Renal cortical epithelial cell (primary cell): ENCODE data around the gene AMFR. TPM values are rescaled to one million over a fixed set of nuclear protein-coding genes. Genes with fewer than 3 reads are reported as not detected.
A peak's percentile ranks its signal among the peaks of the same experiment; 100 is the strongest.

Experiments
- DNase-seq: peaks from one replicate; pipeline ENCODE4 v3.0.0-alpha.2; 2011; ENCODE audit warnings: low read depth
- total RNA-seq: library from RNA; depleted of rRNA; stranded (reverse); fragments of >200 nt; gene quantifications from 2 replicates; pipeline ENCODE4 v1.2.3, GENCODE V29; 2014

AMFR gene
- total RNA-seq, result 289 and 415 TPM in 2 replicates

- DNase-seq, result peak; percentile 28
Observed at GRCh38 chr16:56425439-56425832, at the start of gene AMFR. Gene AMFR, minus strand, starts transcription at chr16:56425545. Its CDS starts 218 bp downstream, at chr16:56425327.

GRCh38 chr16:56470666-56471065, 45.3 kb upstream of the AMFR start:
- DNase-seq, result no peak

- no peak for DNase-seq
Observed at GRCh38 chr16:56470232-56470631, 44.9 kb upstream of the AMFR start.

GRCh38 chr16:56469748-56470147, 44.4 kb upstream of the AMFR start:
- DNase-seq, result no peak

GRCh38 chr16:56468800-56469199, 43.5 kb upstream of the AMFR start:
- no peak for DNase-seq

GRCh38 chr16:56466344-56466743, 41.0 kb upstream of the AMFR start:
- DNase-seq, result no peak

- no peak for DNase-seq
Observed at GRCh38 chr16:56463153-56463552, 37.8 kb upstream of the AMFR start.

GRCh38 chr16:56462064-56462796, 36.9 kb upstream of the AMFR start:
- no peak for DNase-seq

- DNase-seq, result no peak
Observed at GRCh38 chr16:56460101-56460500, 34.8 kb upstream of the AMFR start.

GRCh38 chr16:56457927-56458470, 32.7 kb upstream of the AMFR start:
- DNase-seq, result no peak

- DNase-seq, result peak; percentile 47
Observed at GRCh38 chr16:56451753-56452689, 26.7 kb upstream of the AMFR start.

- DNase-seq, result peak; percentile 98
Observed at GRCh38 chr16:56450986-56451752, 25.8 kb upstream of the AMFR start, which contains the start of the genes NUDT21 and OGFOD1. Gene NUDT21, minus strand, starts transcription at chr16:56451332. Its CDS starts 130 bp downstream, at chr16:56451202. Gene OGFOD1, plus strand, starts transcription at chr16:56451554. Its CDS starts 59 bp downstream, at chr16:56451613.

- no peak for DNase-seq
Observed at GRCh38 chr16:56450275-56450985, 25.1 kb upstream of the AMFR start.

GRCh38 chr16:56448005-56448404, 22.7 kb upstream of the AMFR start:
- peak; percentile 46 for DNase-seq

GRCh38 chr16:56447286-56447685, 21.9 kb upstream of the AMFR start:
- DNase-seq, result no peak

GRCh38 chr16:56438038-56438437, 12.7 kb upstream of the AMFR start:
- no peak for DNase-seq

GRCh38 chr16:56436258-56436657, 10.9 kb upstream of the AMFR start:
- DNase-seq, result no peak

GRCh38 chr16:56428091-56428490, 2.7 kb upstream of the AMFR start:
- DNase-seq, result no peak

- peak; percentile 76 for DNase-seq
Observed at GRCh38 chr16:56426585-56426984, 1.2 kb upstream of the AMFR start.

GRCh38 chr16:56424791-56425438, 430 bp downstream of the AMFR start:
- DNase-seq, result no peak
